ENCODE results near the gene UGT1A4.
"Not testable (repeated sequence)": the region's sequence is repeated elsewhere in the genome, so short reads cannot be mapped to it uniquely, and the experiment has no call there.

Gene UGT1A4

DNA sequence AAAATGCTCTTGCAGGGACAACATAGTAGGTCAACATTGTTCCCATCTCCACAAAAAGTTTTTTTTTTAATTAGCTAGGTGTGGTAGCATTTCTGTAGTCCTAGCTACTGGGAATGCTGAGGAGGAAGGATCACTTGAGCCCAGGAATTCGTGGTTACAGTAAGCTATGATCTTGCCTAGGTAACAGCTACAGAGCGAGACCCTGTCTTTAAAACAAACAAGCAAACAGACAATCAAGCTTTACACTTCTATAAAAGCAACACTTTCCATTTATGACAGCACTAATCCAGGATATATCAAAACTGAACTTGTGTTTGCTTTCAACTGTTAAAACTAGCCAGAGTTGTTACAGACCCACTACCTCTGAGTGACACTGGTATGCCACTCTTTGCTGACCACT, 22.3 kb downstream of the UGT1A4 start:
- Histone ChIP-seq H3K4me2 (ENCODE audit: low read depth, low read length, poor library complexity, severe bottlenecking) (no peak overlapping the region), H3K9me3 (ENCODE audit: insufficient read depth, low read depth, low read length) (no peaks in the 10 kb centered on the region), H2AFZ (ENCODE audit: low read length) (no peak overlapping the region), H4K20me1 (ENCODE audit: insufficient read depth, low read length, poor library complexity, severe bottlenecking) (no peaks in the 10 kb centered on the region), H3K4me3 (ENCODE audit: low read length, poor library complexity, severe bottlenecking) (no peak overlapping the region), H3F3A (ENCODE audit: low read depth) (no peaks in the 10 kb centered on the region), H3K9me2 (replicated peaks; ENCODE audit: low read depth, low read length) (no peaks in the 10 kb centered on the region), H3K79me2 (ENCODE audit: insufficient read depth, low read length) (no peaks in the 10 kb centered on the region), H3K36me3 (ENCODE audit: insufficient read depth, low read length) (no peaks in the 10 kb centered on the region), H3K27me3 (ENCODE audit: insufficient read depth, low read length, poor library complexity, severe bottlenecking) (no peaks in the 10 kb centered on the region), H3K9ac (ENCODE audit: low read depth, low read length, poor library complexity, severe bottlenecking) (no peak overlapping the region), H3K4me1 (ENCODE audit: insufficient read depth, low read length, poor library complexity, severe bottlenecking) (no peaks in the 10 kb centered on the region)
- TF ChIP-seq, protein P1, sequence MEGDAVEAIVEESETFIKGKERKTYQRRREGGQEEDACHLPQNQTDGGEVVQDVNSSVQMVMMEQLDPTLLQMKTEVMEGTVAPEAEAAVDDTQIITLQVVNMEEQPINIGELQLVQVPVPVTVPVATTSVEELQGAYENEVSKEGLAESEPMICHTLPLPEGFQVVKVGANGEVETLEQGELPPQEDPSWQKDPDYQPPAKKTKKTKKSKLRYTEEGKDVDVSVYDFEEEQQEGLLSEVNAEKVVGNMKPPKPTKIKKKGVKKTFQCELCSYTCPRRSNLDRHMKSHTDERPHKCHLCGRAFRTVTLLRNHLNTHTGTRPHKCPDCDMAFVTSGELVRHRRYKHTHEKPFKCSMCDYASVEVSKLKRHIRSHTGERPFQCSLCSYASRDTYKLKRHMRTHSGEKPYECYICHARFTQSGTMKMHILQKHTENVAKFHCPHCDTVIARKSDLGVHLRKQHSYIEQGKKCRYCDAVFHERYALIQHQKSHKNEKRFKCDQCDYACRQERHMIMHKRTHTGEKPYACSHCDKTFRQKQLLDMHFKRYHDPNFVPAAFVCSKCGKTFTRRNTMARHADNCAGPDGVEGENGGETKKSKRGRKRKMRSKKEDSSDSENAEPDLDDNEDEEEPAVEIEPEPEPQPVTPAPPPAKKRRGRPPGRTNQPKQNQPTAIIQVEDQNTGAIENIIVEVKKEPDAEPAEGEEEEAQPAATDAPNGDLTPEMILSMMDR (conservative IDR thresholded peaks at IDR 0.05; ENCODE audit: low read length): no peak
- TF ChIP-seq EZH2phosphoT487 (IDR thresholded peaks at IDR 0.05; ENCODE audit: borderline replicate concordance): no peak

DNA sequence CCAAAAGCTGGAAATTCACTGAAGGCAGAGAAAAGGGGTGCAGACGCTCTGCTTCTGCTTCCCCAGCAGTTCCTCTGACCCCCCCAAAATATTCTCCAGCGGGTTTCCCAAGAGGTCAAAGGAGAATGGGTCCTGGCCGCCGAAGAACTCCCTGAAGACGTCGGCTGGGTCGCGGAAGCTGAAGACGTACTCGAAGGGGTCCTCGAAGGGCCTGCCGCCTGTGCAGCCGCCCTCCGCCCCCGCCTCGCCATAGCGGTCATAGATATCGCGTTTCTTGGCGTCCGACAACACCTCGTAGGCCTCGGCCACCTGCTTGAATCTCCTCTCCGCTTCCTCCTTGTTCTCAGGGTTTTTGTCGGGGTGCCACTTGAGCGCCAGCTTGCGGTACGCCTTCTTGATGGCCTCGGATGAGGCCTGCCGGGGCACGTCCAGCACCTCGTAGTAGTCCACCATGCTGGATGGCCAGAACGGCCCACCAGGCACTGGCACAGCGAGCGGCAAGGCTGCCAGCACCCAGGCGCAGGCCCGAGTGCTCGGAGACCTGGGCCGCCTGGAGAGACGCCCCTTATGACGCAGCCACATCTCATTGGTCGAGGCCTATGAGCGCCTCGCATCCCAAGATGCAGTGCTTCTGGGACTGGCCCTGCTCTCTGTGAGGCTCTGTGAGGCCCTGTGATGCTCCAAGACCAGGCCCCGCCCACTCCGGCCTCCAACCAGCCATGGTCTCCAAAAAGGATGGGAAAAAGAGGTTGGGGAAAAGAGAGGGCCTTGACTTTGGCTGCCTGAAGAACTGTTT, 25.1 kb downstream of the UGT1A4 start:
- TF ChIP-seq, protein P1 (conservative IDR thresholded peaks at IDR 0.05; ENCODE audit: low read length): no peak
- TF ChIP-seq EZH2phosphoT487 (IDR thresholded peaks at IDR 0.05; ENCODE audit: borderline replicate concordance): no peak
- Histone ChIP-seq H3K4me3 (ENCODE audit: low read length, poor library complexity, severe bottlenecking) (no peak overlapping the region), H2AFZ (ENCODE audit: low read length) (no peak overlapping the region), H4K20me1 (ENCODE audit: insufficient read depth, low read length, poor library complexity, severe bottlenecking) (no peaks in the 10 kb centered on the region), H3K4me2 (ENCODE audit: low read depth, low read length, poor library complexity, severe bottlenecking) (no peak overlapping the region), H3F3A (ENCODE audit: low read depth) (no peaks in the 10 kb centered on the region), H3K9me2 (replicated peaks; ENCODE audit: low read depth, low read length) (no peaks in the 10 kb centered on the region), H3K27me3 (ENCODE audit: insufficient read depth, low read length, poor library complexity, severe bottlenecking) (no peaks in the 10 kb centered on the region), H3K79me2 (ENCODE audit: insufficient read depth, low read length) (no peaks in the 10 kb centered on the region), H3K36me3 (ENCODE audit: insufficient read depth, low read length) (no peaks in the 10 kb centered on the region), H3K9me3 (ENCODE audit: insufficient read depth, low read depth, low read length) (no peaks in the 10 kb centered on the region), H3K9ac (ENCODE audit: low read depth, low read length, poor library complexity, severe bottlenecking) (no peak overlapping the region), H3K4me1 (ENCODE audit: insufficient read depth, low read length, poor library complexity, severe bottlenecking) (no peaks in the 10 kb centered on the region)

DNA sequence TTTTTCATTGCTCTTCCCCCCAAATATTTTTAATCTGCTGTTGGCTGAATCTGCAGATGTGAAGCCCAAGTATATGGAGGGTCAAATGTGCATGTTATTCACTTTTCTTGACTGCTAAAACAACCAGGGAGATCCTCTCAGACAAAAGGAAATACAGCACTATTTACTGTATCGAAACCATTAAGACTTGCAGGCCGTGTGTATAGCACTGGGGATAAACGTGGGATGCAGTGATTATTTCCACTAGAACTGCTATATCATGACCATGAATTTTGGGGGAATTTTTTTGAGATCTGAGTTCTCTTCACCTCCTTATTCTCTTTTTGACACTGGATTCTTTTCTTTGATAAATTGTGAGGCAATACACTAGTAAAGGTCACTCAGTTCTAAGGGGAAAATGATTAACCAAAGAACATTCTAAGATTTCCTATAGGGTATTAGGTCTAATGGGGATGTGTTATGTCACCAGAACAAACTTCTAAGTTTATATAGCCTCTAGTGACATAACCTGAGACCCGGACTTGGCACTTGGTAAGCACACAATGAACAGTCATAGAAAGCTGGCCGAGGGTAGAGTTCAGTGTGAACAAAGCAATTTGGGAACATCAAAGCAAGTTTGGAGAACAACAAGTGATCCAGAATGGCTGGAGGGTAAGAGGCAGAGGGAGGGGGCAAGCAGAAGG, 26.7 kb downstream of the UGT1A4 start:
- no peak overlapping the region for H2AFZ ChIP-seq (ENCODE audit: low read length)
- TF ChIP-seq, protein P1 (conservative IDR thresholded peaks at IDR 0.05; ENCODE audit: low read length): no peak
- no peak for TF ChIP-seq EZH2phosphoT487 (IDR thresholded peaks at IDR 0.05; ENCODE audit: borderline replicate concordance)
- no peaks in the 10 kb centered on the region for H3K9me2 ChIP-seq (replicated peaks; ENCODE audit: low read depth, low read length)
- H3K27me3 ChIP-seq (ENCODE audit: insufficient read depth, low read length, poor library complexity, severe bottlenecking): no peaks in the 10 kb centered on the region
- no peaks in the 10 kb centered on the region for H4K20me1 ChIP-seq (ENCODE audit: insufficient read depth, low read length, poor library complexity, severe bottlenecking)
- H3K4me2 ChIP-seq (ENCODE audit: low read depth, low read length, poor library complexity, severe bottlenecking): no peak overlapping the region
- no peak overlapping the region for H3K9ac ChIP-seq (ENCODE audit: low read depth, low read length, poor library complexity, severe bottlenecking)
- H3K9me3 ChIP-seq (ENCODE audit: insufficient read depth, low read depth, low read length): no peaks in the 10 kb centered on the region
- H3F3A ChIP-seq (ENCODE audit: low read depth): no peaks in the 10 kb centered on the region
- H3K79me2 ChIP-seq (ENCODE audit: insufficient read depth, low read length): no peaks in the 10 kb centered on the region
- H3K36me3 ChIP-seq (ENCODE audit: insufficient read depth, low read length): no peaks in the 10 kb centered on the region
- H3K4me1 ChIP-seq (ENCODE audit: insufficient read depth, low read length, poor library complexity, severe bottlenecking): no peaks in the 10 kb centered on the region
- no peak overlapping the region for H3K4me3 ChIP-seq (ENCODE audit: low read length, poor library complexity, severe bottlenecking)

DNA sequence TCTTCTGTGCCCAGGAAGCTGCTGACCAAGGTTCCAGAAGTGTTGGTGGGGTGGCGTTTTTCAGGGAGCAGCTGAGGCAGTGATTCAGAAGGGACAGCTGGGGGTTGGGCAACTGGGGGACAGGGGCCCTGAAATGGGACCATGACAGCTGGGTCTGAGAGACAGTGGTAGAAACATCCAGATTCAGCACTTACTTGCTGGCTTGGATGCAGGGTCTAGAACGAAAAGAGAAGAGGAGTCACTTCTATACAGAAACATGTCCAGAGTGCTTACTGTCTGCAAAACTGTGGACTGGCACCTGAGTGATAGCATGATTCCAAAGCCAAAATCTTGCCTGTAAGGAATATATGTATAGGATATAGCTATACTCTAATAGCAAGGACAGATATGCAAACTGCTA, 27.3 kb downstream of the UGT1A4 start:
- not testable (repeated sequence) for H3K4me2 ChIP-seq (ENCODE audit: low read depth, low read length, poor library complexity, severe bottlenecking); H3K9me3 ChIP-seq (ENCODE audit: insufficient read depth, low read depth, low read length); H3K4me1 ChIP-seq (ENCODE audit: insufficient read depth, low read length, poor library complexity, severe bottlenecking); H3K79me2 ChIP-seq (ENCODE audit: insufficient read depth, low read length); H3K4me3 ChIP-seq (ENCODE audit: low read length, poor library complexity, severe bottlenecking); H3K9me2 ChIP-seq (replicated peaks; ENCODE audit: low read depth, low read length); H3K27me3 ChIP-seq (ENCODE audit: insufficient read depth, low read length, poor library complexity, severe bottlenecking); H2AFZ ChIP-seq (ENCODE audit: low read length); H4K20me1 ChIP-seq (ENCODE audit: insufficient read depth, low read length, poor library complexity, severe bottlenecking); H3K36me3 ChIP-seq (ENCODE audit: insufficient read depth, low read length); H3F3A ChIP-seq (ENCODE audit: low read depth); H3K9ac ChIP-seq (ENCODE audit: low read depth, low read length, poor library complexity, severe bottlenecking)

Data from Loucy (cell line).